GM21723 (cell line): ENCODE results near the gene RHEBL1.
A peak's percentile ranks its signal among the peaks of the same experiment; 100 is the strongest.

ENCODE experiments used
- ATAC-seq: cut with Tn5 transposase; IDR thresholded peaks from one replicate; pipeline ENCODE4 v1.9.1; 2021; ENCODE audit warnings: mild to moderate bottlenecking, moderate library complexity; ENCODE audit not compliant: unreplicated experiment

RHEBL1 gene, protein sequence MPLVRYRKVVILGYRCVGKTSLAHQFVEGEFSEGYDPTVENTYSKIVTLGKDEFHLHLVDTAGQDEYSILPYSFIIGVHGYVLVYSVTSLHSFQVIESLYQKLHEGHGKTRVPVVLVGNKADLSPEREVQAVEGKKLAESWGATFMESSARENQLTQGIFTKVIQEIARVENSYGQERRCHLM

DNA sequence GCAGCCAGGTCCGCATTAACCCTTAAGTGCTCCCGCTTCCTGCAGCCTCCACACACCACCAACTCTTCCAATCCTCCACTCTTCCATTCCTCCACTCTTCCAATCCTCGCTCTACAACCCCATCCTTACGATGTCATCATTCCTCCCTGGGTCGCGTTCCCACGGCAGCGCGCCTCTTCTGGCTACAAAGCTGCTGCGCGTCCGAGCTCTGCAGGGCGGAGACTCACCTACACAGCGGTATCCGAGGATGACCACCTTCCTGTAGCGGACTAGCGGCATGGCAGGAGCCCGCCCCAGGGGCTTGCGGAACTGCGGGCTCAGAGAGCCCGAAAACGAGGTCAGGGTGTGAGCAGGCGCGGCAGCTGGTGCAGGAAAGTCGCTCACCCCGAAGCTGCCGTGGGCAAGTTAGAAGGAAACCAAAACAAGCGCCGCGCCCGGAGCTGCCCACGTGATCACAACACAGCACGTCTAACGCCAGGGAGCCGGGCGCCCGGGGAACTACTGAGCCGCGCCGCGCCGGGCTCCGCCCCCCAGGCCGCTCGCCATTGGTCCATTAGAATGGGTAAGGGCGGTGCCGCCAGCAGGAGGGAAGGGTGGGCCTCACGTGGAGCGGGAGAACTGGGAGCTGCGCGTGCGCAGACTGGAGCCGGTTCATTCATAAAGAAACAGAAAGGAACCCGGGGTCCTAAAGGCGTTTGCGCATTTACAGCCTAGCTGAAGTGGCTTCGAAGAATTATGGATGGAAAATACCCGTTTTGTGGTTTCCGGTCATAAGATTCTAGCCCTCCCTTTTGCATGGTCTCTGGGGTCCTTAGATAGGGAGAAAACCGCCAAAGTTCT is at the start of gene RHEBL1:
Gene RHEBL1 (minus strand): TSS at position 473 of the 840 bp plus-strand sequence. CDS start 194 bp downstream, at position 279.
- ATAC-seq = peak; percentile 97

DNA sequence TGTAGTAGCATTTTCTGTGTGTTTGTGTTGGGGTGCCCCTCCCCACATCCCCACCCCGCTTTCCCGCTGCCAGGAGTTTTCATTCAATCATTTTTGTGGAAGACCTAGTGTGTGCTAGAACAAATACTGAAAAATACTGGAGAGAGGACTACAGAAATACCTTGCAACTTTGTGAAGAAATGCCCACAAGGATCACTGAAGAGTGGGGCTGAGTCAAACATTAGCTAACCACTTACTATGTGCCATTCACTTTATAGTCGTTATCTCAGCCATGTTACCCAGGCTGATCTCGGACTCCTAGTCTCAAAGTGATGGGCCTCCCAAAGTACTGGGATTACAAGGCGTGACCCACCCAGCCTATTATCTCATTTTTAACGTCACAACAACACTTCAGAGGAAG is 41.4 kb upstream of the RHEBL1 start:
- no peak for ATAC-seq

DNA sequence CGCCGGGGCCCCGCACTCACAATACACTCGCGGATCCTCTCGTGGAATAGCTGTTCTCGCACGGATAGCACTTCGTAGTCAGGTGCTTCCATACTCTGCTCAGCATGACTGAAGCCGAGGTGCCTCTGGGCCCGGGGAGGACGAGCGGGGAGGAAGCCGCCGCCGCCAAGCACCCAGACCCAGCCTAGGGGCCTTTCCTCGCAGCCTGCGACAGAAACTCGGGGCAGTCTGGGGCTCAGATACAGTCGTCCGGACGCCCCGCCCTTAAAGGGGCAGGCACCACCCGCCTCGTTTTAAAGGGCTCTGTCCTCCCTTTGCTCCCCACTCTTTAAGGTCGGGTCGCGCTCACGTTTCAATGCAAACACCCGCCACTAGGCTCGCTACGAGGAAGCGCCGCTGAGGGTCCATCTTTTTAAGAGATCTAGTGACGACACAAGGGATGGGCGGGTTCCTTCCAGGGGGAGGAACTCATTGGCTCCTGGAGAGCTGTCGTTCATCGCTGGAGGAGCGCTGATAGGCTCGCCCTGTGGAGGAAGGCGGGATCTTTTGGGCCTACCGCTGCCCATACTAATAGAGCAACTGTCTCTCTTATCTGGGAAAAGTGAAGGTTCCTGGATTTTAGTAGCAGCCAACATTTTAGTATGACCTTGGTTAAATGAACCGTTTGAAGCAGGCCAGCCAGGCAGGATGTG is 40.8 kb upstream of the RHEBL1 start, which contains the start of gene LMBR1L:
Gene LMBR1L (minus strand): TSS at position 384 of the 692 bp plus-strand sequence. CDS start 292 bp downstream, at position 92.
- ATAC-seq = peak; percentile 99

DNA sequence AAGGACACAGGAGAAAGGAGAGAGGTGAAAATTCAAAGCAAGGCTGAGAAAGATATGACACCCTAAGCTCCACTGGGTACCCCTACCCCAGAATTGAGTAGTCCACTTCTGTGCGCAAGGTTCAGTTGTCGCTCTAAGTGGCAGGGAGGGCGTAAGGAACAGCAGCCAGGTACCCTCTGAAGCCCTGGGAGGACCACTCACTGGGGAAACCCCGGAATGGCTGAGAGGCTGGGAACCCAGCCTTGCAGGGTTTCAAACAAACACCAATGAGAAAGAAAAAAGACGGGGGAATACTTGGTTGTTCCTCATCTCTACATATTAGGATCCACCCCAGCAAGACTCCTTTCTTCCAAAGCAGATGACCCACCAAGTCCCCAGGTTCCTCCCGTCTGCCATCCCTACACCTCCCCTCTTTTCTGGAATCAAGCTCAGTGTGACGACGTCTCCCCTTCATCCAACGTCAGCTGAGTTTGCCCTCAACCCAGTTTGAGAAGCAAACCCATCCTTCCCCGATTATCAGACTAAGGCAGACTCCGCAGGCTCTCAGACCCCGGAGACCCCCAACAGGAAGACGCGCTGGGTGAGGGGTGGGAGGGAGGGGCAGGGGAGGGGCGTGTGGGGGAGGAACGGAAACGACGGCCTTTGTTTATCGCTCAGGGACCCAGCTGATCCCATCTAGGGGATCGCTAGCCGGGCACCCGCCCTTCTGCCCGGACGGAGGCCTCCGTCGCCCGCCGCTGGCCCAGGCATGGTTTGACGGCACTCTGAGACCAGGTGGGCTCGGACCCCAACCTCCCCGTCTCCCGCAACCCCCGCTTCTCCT is 40.1 kb upstream of the RHEBL1 start:
- no peak for ATAC-seq

DNA sequence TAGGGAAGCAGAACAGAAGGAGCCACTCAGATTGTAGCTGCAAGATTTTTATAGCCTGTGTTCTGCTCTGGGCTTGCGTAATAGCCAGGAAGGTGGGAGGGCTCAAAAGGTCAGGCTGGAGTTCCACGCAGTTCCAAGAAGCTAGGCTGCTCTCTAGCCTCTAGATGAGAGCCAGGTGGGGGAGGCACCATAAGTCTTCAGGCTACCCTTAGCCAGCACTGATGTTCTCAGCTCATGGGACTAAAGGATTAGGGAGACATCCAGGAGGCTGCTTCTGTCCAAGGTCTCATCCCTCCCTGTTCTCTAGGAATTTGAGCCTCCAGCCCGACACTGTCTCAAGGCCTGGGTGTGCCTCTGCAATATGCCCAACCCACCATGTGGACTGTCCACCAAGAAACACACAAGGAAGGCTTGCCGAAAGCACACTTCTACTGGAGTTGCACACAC is 39.2 kb upstream of the RHEBL1 start:
- ATAC-seq = no peak

DNA sequence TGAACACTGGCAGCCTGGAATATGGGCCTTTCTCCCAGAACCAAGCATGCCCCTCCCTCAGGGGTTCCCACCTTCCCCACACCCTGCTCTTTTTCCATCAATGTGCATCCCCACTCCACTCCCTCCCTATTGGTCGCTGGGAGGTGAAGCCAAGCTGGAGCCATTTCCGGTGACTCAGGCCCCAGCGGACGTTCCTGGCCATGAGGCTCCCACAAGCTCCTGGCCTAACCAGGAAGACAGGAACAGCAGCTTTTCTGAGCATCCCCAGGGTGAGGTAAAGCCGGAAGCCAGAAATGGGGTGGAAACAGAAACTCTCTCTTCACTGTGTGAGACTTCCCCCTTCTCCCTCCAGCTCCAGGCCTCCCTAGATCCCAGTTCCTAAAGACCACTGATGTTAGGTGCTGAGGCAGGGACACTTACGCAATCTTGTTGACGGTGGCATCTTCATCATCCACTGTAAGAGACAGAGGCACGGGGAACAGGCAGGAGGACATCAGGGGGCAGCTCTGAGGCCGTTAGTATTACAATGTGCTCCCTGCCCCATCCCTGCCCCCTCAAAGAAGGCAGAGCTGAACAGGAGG is 35.8 kb upstream of the RHEBL1 start:
- ATAC-seq = no peak

DNA sequence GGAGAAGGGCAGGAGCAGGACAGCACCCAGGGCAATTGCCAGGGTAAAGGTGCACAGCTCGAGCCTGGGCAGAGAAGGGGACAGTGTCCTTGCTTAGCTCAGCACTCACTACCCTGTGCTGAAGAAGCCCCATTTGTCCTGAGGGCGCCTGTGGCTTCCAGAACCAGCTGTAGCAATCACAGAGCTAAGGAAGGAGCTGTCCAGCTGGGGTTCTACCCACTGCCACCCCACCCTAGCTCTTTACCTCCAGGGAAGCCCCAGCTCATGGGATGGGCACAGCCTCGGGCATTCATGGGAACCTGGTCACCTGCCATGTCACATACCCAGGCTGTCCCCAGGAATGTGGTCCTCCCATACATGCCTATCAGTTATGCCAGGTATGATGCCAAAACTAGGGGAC is 35.0 kb upstream of the RHEBL1 start:
- no peak for ATAC-seq

DNA sequence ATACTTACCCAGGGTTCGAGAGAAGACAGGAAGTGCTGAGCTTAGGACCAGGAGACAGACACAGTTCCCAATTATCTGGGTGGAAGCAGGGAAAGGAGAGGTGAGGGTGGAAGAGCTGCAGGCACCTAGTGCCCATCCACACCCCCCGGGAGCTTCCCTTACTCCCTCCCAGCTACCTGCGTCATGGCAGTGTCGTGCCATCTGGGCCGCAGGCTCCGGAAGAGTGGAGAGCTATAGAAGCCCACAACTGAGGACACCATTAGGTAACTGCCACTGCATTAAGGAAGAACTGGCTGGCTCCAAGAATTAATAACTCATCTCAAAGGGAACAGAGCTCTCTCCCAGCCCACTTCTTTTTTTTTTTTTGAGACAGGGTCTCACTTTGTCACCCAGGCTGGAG is 30.6 kb upstream of the RHEBL1 start:
- no peak for ATAC-seq

DNA sequence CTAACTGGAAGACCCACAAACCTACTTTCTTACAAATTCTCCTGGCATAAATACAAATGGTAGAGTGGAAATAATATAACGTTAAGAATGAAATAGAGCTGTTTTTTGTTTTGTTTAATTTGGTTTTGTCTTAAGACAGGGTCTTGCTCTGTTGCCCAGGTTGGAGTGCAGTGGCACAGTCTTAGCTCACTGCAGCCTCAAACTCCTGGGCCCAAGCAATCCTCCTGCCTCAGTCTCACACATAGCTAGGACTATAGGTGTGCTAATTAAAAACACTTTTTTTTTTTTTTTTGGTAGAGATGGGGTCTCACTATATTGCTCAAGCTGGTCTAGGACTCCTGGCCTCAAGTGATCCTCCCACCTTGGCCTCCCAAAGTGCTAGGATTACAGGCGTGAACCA is 28.9 kb upstream of the RHEBL1 start:
- no peak for ATAC-seq

DNA sequence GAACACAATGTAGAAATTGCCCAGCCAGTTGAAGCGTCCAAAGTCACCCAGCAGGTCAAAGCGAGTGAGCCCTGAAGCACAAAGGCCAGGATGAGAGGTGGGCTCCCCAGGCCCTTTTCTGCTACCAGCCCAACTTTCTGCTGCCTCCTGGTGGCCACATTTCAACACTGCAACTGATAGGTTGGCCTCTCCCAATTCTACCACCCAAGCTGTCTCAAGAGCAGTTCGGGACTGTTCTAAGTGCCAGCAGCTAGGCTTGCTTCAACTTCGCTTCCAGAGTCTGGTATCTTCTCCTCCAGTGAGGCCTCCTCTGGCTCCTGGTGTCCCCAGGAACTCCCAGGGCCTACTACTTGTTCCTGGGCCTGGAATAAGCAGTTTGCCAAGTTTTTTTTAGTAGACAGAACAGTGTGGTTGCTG is 28.3 kb upstream of the RHEBL1 start:
- ATAC-seq = no peak

DNA sequence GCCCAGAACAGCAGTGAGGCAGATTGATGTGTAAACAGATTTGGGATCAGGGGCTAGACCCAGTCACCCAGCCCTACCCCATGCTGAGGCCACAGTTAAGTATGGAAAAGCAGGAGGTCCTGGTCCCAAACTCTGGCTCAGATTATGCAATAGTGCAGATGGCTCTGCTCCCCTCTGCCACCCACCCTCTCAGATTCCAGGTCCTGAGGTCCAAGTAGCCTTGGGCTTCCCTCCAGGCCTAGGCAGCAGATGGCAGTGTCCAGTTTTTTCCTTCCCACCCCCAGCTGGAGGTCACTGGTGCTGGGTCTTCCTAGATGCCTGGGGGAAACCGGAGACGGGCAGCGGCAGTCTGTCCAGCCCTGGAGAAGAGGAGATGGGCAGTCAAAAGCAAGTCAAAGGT is 27.6 kb upstream of the RHEBL1 start:
- no peak for ATAC-seq

DNA sequence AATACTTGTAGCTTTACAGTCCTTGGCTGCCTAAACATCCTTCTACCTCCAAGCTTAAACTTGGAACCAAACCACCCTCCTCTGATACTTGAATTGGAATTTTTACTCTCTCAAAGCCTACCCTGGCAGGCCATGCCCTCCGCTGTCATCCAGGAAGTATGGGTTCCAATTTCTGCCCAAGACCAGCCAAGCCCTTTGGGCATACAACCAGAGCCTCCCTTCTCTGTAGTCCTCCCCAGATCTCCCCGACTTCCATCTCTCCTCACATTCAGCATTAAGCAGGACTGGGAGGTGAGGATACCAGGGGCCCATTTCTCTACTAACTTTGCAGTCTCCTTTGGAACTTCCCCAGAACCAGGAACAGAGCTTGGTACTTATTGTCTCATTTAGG is 25.2 kb upstream of the RHEBL1 start:
- no peak for ATAC-seq

DNA sequence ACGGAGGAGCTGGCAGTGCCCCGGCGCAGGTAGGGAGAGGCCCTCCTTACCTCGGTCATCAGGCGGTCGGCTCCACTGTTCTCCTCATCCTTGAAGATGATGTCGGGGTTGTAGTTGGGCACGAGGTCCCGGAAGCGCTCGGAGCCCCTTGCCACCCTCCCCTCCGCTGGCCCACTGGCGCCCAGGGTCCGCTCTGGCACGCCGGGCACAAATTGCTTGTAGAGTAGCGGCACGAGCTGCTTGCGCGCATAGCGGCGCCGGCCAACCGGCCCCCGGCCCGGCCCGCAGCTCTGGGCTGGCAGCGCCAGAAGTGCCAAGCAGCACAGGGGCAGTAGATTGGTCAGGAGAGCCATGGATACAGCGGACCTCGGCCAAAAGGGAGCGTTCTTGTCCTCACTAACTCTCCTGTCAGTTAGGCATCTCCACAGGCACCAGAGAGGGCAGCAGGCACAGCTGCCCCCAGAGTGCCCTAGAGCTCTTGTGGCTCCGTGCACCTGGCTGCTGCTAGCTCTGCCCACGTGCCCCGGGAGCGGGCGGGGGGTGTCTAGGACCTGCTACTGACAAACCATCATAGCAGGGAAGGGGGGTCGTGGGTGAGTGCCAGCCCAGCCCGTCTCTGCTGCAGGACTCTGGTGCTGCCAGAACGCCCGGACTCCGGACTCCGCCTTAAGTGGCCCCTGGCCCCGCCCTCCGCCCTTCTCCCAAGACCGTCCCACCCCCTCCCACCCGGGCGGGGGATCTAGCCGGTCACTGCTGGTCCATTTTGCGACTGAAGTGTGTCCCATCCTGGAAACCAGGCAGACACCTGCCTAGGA is 24.6 kb upstream of the RHEBL1 start, which contains the start of gene DHH:
Gene DHH (minus strand): TSS at position 642 of the 815 bp plus-strand sequence. CDS start 289 bp downstream, at position 353.
- no peak for ATAC-seq

DNA sequence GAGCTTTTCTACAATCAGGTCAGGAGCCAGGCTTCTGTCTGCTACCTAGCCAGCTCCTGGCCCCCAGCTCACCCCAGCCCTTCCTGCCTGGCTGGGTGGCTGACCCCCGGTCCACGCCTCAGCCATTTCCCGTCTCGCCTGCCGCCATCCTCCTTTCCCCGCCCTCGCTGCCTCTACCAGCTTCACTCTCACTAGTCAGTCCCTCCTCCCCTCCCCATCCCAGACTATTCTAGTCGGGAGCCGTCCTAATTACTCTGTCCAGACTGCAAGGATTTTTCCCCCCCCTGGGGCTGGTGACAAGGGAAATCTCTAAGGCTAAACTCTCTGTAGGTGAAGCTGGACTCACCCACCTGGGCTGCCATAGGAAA is 24.0 kb upstream of the RHEBL1 start:
- ATAC-seq = no peak

DNA sequence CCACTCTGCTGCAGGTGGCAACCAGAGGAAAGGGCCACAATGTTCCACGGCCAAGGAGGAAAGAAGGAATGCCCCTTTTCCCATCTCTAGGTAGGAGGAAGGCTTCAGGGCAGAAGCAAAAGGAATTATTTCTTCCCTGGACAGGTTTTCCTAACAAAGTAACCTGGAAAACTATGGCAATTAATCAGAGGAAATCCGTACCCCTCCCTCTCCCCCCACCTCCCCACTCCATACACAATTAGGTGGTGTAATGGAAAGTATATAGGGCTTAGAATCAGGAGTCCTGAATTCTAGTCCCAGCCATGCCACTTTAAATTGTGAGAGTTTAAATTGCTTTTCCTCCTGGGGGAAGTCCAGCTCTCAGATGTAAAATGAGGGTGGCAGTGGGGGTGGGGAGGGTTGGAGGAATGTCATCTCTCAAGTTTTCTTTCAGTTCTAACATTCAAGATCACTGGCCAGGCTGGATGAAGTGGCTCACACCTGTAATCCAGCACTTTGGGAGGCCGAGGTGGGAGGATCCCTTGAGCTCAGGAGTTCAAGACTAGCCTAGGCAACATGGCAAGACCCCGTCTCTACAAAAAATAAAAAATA is 23.1 kb upstream of the RHEBL1 start:
- ATAC-seq = no peak

DNA sequence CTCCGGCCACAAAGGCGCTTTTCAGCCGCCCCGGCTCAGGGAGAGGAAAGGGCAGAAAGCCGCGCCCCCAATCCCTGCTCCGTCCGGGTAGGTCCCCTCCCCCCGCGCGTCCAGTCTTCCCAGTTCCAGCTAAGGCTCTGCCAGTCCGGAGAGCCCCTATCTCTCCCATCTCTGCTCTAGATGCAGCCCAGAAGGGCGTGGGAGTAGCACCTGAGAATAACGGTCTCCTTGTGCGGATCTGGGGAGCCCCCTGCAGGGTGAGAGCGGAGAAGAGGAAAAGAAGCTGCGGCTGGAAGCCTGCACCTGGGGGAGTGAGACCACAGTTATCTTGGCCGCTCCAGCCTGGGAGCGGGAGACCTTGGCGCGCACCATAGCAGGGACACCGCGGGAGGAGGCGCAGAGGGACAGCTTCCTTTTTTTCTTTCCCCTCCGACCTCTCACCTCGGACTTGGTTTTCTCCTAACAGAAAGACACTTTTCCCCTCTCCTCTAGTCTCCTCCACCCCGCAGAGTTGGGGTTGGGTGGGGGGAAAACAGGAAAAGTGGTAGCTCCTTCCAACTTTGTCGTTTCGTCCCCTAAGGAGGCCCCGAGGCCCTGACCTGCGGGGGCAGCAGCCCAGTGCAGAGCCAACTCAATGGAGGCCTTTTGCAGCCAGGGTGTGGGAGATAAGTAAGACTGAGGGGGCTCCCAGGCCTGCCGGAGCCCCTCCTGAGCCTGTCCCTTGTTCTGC is 22.5 kb upstream of the RHEBL1 start:
- ATAC-seq = no peak

DNA sequence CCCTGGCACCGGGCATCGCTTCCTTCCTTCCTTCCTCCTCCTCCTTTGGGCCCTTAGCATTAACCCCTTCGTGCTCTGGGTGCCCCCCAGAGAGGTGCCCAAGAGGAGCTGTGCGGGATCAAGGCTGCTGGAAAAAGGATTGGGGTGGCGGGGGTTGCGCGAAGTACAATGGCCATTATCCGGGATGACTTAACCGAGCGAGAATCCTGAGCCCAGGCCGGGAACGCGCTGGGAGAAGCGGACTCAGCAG is 22.0 kb upstream of the RHEBL1 start:
- ATAC-seq = no peak

DNA sequence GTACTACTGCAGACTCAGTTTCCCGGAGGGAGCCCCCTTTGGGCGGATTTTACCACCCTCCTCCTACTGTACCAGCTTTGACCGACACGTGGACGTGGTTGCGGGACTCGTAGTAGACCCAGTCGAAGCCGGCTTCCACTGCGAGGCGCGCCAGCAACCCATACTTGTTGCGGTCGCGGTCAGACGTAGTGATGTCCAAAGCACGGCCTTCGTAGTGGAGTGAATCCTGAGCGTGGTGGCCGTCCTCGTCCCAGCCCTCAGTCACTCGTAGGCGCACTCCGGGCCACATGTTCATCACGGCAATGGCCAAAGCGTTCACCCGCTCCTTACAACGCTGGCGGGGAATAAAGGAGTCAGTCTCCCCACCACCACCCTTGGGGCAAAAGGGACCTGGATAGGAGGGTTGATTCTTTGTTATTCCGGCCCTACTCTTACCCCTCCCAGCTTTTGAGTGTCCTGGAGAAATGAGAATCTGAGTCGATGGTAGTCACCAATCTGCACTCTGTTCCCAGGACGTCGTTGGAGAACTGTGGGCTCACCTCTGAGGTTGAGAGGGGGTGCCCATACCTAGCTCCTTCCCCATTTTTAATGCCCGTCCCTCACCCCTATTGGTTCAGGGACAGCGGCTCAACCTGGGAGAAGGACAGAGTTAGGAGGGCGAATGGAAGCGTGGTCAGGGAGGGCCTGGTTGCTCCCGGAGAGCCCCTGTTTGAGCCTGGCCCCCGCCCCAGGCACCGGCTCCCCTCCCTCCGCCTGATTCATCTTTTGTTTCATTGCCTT is 21.5 kb upstream of the RHEBL1 start:
- no peak for ATAC-seq
